Astrocyte of the cerebellum (primary cell): ENCODE measurements around the gene STEEP1.
"Not testable (repeated sequence)": the region's sequence is repeated elsewhere in the genome, so short reads cannot be mapped to it uniquely, and the experiment has no call there.

Experiments
- DNase-seq: peaks from one replicate; pipeline ENCODE4 v3.0.0-alpha.2; 2011; ENCODE audit warnings: low read depth
- H3K4me3 ChIP-seq: 2 replicates; pipeline ENCODE4 v1.5.1; 2011; ENCODE audit warnings: mild to moderate bottlenecking, low read depth, low read length, moderate library complexity
- in situ Hi-C: cut with HindIII; loops from 2 replicates; pipeline ENCODE4 v1.10.0; 2017; ENCODE audit warnings: low sequenced_read_pairs
- TF ChIP-seq, protein P1 (sequence below): IDR thresholded peaks from 2 replicates; pipeline ENCODE4 v1.5.1; 2012; ENCODE audit warnings: low read length, low read depth, moderate library complexity, mild to moderate bottlenecking; ENCODE audit errors: missing control alignments

The STEEP1 gene

DNA sequence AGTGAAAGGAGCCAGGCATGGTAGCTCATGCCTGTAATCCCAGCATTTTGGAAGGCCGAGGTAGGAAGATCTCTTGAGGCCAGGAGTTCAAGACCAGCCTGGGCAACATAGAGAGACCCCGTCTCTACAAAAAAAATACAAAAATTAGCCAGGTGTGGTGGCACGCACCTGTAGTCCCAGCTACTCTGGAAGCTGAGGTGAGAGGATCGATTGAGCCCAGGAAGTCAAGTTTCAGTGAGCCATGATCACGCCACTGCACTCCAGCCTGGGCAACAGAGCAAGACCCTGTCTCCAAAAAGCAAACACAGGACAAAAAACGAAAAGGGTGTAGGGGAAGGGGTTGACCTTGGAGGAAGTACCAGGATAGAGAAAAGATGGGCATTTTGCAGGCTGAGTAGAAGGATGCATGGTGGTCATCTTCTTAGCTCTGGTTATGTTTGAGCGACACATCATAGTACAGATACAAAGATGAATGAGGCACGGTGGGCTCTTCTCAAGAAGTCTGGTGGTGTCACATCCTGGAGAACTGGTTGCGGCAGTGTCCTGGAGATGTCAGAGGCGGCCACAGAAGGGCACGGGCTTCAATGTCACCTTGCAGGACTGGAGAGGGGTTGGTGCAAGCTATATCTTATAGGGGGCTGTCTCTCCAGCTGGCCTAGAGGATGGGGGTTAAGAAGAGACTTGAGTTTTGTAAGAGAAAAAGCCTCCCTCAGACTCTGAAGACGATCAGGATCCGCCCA, 65.0 kb downstream of the STEEP1 start:
- no peak for DNase-seq
- TF ChIP-seq, protein P1, sequence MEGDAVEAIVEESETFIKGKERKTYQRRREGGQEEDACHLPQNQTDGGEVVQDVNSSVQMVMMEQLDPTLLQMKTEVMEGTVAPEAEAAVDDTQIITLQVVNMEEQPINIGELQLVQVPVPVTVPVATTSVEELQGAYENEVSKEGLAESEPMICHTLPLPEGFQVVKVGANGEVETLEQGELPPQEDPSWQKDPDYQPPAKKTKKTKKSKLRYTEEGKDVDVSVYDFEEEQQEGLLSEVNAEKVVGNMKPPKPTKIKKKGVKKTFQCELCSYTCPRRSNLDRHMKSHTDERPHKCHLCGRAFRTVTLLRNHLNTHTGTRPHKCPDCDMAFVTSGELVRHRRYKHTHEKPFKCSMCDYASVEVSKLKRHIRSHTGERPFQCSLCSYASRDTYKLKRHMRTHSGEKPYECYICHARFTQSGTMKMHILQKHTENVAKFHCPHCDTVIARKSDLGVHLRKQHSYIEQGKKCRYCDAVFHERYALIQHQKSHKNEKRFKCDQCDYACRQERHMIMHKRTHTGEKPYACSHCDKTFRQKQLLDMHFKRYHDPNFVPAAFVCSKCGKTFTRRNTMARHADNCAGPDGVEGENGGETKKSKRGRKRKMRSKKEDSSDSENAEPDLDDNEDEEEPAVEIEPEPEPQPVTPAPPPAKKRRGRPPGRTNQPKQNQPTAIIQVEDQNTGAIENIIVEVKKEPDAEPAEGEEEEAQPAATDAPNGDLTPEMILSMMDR, result no peak
- H3K4me3 ChIP-seq, result no peak overlapping the region
- in situ Hi-C loops, result no loop called here

DNA sequence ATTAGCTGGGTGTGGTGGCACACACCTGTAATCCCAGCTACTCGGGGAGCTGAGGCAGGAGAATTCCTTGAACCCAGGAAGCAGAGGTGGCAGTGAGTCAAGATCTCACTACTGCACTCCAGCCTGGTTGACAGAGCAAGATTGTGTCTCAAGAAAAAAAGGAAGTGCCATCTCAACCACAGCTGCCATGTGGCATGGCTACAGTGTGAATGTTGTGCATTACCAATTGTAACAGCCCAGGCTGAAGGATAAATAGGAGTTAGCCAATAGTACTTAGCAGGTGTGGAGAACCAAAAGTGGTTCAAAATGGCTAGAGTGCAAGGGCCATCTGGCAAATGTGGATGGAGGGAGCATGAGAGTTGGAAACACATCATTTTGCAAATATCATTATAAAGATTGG, 68.0 kb downstream of the STEEP1 start:
- TF ChIP-seq, protein P1, result no peak
- in situ Hi-C loops, result no loop called here

DNA sequence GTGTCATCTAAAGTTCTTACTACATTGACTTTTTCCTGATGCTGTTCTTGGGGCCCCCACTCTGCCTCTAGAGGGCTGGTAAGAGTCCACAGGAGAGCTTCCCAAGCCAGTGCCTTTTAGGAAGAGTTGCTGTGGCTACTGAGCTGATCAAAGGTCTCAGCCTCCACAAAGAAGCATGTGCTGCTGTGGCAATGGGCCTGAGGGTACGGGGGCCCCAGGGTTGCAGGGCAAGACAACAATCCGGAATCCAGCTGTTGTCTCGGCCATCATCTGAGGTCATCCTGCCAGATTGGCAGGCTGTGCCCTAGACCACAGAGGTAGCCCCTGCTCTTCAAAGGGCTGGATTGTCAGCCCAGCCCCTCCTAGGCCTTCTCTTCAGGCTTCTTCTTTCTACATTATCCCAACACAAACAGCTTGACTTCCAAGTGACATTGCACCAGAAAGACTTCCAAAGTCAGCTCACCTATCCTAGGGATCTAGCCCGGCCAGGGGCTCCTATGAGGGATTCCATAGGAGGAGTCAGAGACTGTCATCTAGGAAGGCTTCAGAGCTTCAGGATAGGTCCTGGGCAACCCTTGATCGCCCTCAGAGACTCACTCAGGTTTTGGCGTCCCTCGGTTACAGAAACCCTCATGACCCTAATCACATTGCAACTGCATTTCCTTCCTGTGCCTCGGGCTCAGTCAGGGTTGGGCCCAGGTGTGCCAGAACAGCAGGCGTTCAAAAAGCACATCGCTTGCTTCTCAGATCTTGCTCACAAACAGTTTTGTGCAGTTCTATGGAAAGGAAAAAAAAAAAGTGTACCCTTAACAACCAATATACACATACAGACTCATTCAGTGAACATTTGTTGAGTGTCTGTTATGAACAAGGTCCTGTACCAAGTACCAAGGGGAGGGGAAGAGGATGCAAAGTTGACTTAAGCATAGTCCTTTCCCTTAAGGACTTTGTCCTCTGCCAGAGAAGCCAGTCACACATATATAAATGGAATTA, 69.2 kb downstream of the STEEP1 start:
- TF ChIP-seq, protein P1, result no peak
- in situ Hi-C loops, result no loop called here
- DNase-seq, result no peak
- H3K4me3 ChIP-seq, result no peak overlapping the region

More for the DNA sequence above, 68.0 kb downstream of the STEEP1 start:
- H3K4me3 ChIP-seq, result no peak overlapping the region
- DNase-seq, result no peak

DNA sequence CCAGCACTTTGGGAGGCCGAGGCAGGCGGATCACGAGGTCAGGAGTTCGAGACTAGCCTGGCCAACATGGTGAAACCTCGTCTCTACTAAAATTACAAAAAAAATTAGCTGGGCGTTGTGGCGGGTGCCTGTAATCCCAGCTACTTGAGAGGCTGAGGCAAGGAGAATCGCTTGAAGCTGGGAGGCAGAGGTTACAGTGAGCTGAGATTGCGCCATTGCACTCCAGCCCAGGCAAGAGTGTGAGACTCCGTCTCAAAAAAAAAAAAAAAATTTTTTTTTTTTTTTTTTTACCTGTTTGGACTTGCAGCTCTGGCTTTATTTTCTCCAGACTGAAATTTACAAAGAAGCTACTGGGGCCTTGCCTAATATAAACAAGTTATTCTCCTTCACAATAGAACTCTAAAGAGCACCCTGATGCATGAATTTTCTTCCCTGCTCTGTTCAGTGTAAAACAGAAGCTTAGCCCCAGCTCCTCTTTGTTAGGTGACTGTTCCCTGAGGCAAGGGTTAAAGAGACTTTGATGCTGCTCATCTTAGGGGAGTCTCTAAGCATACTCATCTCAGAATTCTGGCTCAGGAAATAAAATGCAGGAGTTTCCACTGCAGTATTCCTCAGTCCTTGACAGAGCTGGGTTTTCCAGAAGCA, 71.2 kb downstream of the STEEP1 start:
- in situ Hi-C loops, DNase-seq, H3K4me3 ChIP-seq: not testable (repeated sequence)

DNA sequence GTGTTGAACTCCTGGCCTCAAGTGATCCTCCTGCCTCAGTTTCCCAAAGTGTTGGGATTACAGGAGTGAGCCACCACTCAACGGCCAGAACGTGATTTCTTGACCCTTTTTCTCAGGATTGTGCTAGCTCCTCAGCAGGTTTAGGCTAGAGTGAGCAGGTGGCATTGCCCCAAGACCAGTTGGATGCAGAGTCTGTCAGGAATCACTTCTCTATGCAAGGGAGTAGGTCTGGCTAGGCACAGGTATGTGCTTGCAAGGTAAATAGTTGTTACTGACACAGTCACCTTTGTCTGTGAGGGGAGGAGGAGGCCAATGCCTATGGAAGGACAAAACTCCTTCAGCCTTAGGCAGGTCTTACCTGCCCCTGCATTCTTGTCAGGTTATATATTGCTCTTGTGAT, 72.7 kb downstream of the STEEP1 start:
- H3K4me3 ChIP-seq, result no peak overlapping the region
- TF ChIP-seq, protein P1, result no peak
- in situ Hi-C loops, result no loop called here
- DNase-seq, result no peak

DNA sequence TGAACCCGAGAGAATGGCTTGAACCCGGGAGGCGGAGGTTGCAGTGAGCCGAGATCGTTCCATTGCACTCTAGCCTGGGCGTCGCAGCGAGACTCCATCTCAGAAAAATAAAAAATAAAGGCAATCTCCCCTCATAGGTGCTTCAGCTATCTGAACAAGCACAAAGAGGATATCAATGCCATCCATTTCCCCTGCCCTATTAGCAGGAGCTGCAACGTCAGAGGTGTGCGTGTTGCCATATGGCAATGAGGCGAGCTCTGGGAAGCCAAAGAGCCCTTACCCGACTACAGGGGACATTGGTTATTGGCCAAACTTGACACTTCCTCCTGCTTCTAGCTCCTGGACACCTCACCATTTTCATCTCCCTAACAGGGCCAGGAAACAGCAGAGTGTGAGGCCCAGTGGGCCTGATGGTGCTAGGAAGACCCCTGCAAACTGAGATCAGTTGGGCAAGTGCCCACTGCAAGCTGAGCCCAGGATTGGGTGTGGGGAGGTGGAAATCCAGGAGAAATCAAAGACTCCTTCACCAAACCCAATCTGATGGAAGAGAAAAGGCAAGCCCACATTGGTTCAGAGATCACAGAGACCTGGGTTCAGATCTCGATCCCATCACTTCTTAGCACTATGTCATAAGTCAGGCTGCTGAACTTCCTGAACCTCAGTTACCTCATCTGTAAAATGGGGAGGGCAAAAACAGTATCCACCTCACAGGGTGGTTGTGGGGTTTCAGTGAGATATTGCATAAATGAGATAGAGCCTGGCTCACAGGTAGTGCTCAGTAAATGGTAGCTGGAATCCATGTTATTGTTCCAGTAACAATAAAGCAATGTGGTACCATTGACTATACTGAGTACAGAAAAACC, 75.8 kb downstream of the STEEP1 start:
- in situ Hi-C loops, result no loop called here
- TF ChIP-seq, protein P1, result no peak
- DNase-seq, result no peak
- H3K4me3 ChIP-seq, result no peak overlapping the region
